ENCODE results near the gene B3GALT6. TPM values are rescaled to one million over a fixed set of nuclear protein-coding genes. Genes with fewer than 3 reads are reported as not detected.

The B3GALT6 gene
- total and polyA plus RNA-seq, 4 donors = 1.2 to 9.0 (median 8.3) TPM

DNA sequence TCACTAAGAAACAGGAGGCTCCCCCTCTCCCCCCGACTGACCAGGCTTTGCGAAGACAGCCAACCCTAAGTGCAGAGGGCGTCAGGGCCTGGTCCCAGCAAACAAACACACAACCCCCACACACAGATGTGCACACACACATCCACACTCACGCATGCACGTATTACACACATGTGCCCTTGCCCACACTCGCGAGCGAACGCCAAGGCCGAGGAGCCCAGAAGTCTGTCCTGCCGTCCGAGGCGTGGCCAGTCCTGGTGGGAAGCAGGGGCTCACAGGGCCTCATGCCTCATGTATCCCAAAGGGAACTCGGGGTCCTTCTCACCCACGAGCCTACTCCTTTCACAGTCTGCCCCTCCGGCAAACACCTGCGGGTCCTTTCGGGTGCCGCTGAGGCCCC lies 2.3 kb upstream of the B3GALT6 start:
- 91% methylated on average over 19 of the region's 19 CpGs for WGBS
- peaks cover 7 to 27% (median 14%) of the 10 kb centered on the region in 4 donors for H3K36me3 ChIP-seq (ENCODE audit: control insufficient read depth in 4 of 4, insufficient read depth in 3 of 4, low read depth in 1 of 4, low read length in 3 of 4)
- H3K27me3 ChIP-seq (ENCODE audit: control insufficient read depth in 4 of 4, insufficient read depth in 4 of 4, low read length in 3 of 4) = no peaks in the 10 kb centered on the region
- H3K9me3 ChIP-seq (ENCODE audit: control insufficient read depth in 4 of 4, low read length in 3 of 4) = no peaks in the 10 kb centered on the region
- H3K4me1 ChIP-seq (ENCODE audit: control insufficient read depth in 4 of 4, insufficient read depth in 4 of 4, low read length in 3 of 4) = peaks cover 14 to 27% (median 23%) of the 10 kb centered on the region in 4 donors
- no peak overlapping the region for H3K27ac ChIP-seq (ENCODE audit: low read depth in 1 of 2, low read length in 2 of 2)
- DNase-seq (ENCODE audit: low spot score) = no peak
- TF ChIP-seq RAD21 (IDR thresholded peaks at IDR 0.05) = no peak
- no peak for TF ChIP-seq HNF4A (conservative IDR thresholded peaks at IDR 0.05)
- TF ChIP-seq FOXA1 (IDR thresholded peaks at IDR 0.05) = no peak
- TF ChIP-seq FOXA2 (IDR thresholded peaks at IDR 0.05) = no peak
- TF ChIP-seq, protein P1, sequence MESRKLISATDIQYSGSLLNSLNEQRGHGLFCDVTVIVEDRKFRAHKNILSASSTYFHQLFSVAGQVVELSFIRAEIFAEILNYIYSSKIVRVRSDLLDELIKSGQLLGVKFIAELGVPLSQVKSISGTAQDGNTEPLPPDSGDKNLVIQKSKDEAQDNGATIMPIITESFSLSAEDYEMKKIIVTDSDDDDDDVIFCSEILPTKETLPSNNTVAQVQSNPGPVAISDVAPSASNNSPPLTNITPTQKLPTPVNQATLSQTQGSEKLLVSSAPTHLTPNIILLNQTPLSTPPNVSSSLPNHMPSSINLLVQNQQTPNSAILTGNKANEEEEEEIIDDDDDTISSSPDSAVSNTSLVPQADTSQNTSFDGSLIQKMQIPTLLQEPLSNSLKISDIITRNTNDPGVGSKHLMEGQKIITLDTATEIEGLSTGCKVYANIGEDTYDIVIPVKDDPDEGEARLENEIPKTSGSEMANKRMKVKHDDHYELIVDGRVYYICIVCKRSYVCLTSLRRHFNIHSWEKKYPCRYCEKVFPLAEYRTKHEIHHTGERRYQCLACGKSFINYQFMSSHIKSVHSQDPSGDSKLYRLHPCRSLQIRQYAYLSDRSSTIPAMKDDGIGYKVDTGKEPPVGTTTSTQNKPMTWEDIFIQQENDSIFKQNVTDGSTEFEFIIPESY (IDR thresholded peaks at IDR 0.05) = no peak
- TF ChIP-seq EGR1 (IDR thresholded peaks at IDR 0.05; ENCODE audit: low read depth in 2 of 2) = no peak
- TF ChIP-seq YY1 (IDR thresholded peaks at IDR 0.05) = no peak
- TF ChIP-seq HNF4G (IDR thresholded peaks at IDR 0.05) = no peak
- TF ChIP-seq, protein P2, sequence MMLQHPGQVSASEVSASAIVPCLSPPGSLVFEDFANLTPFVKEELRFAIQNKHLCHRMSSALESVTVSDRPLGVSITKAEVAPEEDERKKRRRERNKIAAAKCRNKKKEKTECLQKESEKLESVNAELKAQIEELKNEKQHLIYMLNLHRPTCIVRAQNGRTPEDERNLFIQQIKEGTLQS (IDR thresholded peaks at IDR 0.05) = no peak
- TF ChIP-seq MAX (IDR thresholded peaks at IDR 0.05) = no peak
- TF ChIP-seq GABPA (IDR thresholded peaks at IDR 0.05 in 1 of 2, conservative IDR thresholded peaks at IDR 0.05 in 1 of 2) = no peak
- no peak for TF ChIP-seq SP1 (IDR thresholded peaks at IDR 0.05)
- TF ChIP-seq TAF1 (conservative IDR thresholded peaks at IDR 0.05) = no peak
- TF ChIP-seq NR2F2 (IDR thresholded peaks at IDR 0.05) = no peak
- TF ChIP-seq, protein P3, sequence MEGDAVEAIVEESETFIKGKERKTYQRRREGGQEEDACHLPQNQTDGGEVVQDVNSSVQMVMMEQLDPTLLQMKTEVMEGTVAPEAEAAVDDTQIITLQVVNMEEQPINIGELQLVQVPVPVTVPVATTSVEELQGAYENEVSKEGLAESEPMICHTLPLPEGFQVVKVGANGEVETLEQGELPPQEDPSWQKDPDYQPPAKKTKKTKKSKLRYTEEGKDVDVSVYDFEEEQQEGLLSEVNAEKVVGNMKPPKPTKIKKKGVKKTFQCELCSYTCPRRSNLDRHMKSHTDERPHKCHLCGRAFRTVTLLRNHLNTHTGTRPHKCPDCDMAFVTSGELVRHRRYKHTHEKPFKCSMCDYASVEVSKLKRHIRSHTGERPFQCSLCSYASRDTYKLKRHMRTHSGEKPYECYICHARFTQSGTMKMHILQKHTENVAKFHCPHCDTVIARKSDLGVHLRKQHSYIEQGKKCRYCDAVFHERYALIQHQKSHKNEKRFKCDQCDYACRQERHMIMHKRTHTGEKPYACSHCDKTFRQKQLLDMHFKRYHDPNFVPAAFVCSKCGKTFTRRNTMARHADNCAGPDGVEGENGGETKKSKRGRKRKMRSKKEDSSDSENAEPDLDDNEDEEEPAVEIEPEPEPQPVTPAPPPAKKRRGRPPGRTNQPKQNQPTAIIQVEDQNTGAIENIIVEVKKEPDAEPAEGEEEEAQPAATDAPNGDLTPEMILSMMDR (IDR thresholded peaks at IDR 0.05; ENCODE audit: low read depth, low read length, missing input control) = no peak
- no peak for TF ChIP-seq JUND (IDR thresholded peaks at IDR 0.05)
- no peak for TF ChIP-seq RXRA (IDR thresholded peaks at IDR 0.05)
- TF ChIP-seq, protein P4, sequence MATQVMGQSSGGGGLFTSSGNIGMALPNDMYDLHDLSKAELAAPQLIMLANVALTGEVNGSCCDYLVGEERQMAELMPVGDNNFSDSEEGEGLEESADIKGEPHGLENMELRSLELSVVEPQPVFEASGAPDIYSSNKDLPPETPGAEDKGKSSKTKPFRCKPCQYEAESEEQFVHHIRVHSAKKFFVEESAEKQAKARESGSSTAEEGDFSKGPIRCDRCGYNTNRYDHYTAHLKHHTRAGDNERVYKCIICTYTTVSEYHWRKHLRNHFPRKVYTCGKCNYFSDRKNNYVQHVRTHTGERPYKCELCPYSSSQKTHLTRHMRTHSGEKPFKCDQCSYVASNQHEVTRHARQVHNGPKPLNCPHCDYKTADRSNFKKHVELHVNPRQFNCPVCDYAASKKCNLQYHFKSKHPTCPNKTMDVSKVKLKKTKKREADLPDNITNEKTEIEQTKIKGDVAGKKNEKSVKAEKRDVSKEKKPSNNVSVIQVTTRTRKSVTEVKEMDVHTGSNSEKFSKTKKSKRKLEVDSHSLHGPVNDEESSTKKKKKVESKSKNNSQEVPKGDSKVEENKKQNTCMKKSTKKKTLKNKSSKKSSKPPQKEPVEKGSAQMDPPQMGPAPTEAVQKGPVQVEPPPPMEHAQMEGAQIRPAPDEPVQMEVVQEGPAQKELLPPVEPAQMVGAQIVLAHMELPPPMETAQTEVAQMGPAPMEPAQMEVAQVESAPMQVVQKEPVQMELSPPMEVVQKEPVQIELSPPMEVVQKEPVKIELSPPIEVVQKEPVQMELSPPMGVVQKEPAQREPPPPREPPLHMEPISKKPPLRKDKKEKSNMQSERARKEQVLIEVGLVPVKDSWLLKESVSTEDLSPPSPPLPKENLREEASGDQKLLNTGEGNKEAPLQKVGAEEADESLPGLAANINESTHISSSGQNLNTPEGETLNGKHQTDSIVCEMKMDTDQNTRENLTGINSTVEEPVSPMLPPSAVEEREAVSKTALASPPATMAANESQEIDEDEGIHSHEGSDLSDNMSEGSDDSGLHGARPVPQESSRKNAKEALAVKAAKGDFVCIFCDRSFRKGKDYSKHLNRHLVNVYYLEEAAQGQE (IDR thresholded peaks at IDR 0.05) = no peak
- H3K9ac ChIP-seq (ENCODE audit: low read depth in 1 of 2, low read length in 2 of 2) = no peak overlapping the region
- no peak overlapping the region for H3K4me3 ChIP-seq (ENCODE audit: low read depth in 1 of 3, low read length in 3 of 3)
